Neural progenitor cell (in vitro differentiated cells): ENCODE data around the gene P3H1.

Experiments
- CTCF ChIP-seq: fragments of 200-600 bp; sonication (generic); IDR thresholded peaks from 2 replicates; pipeline ENCODE4 v1.5.1; 2017; ENCODE audit warnings: antibody characterized with exemption, mild to moderate bottlenecking
- EZH2 ChIP-seq: fragments of 200-600 bp; sonication (generic); IDR thresholded peaks from 2 replicates; pipeline ENCODE4 v1.6.1; 2017; ENCODE audit warnings: antibody characterized with exemption, mild to moderate bottlenecking, moderate library complexity

GRCh38 chr1:42748021-42748420 is 18.8 kb downstream of the P3H1 start:
- TF ChIP-seq CTCF = no peak
- TF ChIP-seq EZH2 = no peak
